Heart left ventricle (tissue), 16 donors: ENCODE results near the gene DSCAML1. TPM values are rescaled to one million over a fixed set of nuclear protein-coding genes. Genes with fewer than 3 reads are reported as not detected.

Experiments
- ATAC-seq, 4 donors: fragments of 200-7000 bp; cut with Tn5 transposase; one replicate each; pipeline ENCODE4 v1.9.1; 2020 to 2022; ENCODE audit warnings: moderate library complexity in 4 of 4, mild to moderate bottlenecking in 3 of 4, moderate number of reproducible peaks in 1 of 4
- DNase-seq, 5 donors: peaks; one replicate each; pipeline ENCODE4 v3.0.0-alpha.2; 2020
- H3K27ac ChIP-seq, 12 donors: fragments of 200-600 bp; sonication (generic) in 4 of 12; one replicate each; pipeline versions ENCODE4 v1.5.0 to v1.8.0; 2016 to 2022; ENCODE audit warnings: mild to moderate bottlenecking in 2 of 12
- H3K27me3 ChIP-seq, 9 donors: fragments of 200-600 bp; sonication (generic) in 2 of 9; one replicate each; pipeline versions ENCODE4 v1.5.1 to v1.8.0; 2016 to 2022; ENCODE audit warnings: mild to moderate bottlenecking in 3 of 9
- H3K36me3 ChIP-seq, 9 donors: fragments of 200-600 bp; sonication (generic) in 2 of 9; one replicate each; pipeline versions ENCODE4 v1.5.0 to v1.8.0; 2018 to 2022; ENCODE audit warnings: mild to moderate bottlenecking in 2 of 9
- H3K4me1 ChIP-seq, 12 donors: fragments of 200-600 bp; sonication (generic) in 4 of 12; one replicate each; pipeline versions ENCODE4 v1.5.0 to v1.8.0; 2016 to 2022; ENCODE audit warnings: mild to moderate bottlenecking in 3 of 12
- H3K4me3 ChIP-seq, 12 donors: fragments of 200-600 bp; sonication (generic) in 4 of 12; one replicate each; pipeline versions ENCODE4 v1.5.0 to v1.8.0; 2017 to 2022; ENCODE audit warnings: mild to moderate bottlenecking in 9 of 12, moderate library complexity in 4 of 12
- H3K9me3 ChIP-seq, 12 donors: fragments of 200-600 bp; sonication (generic) in 4 of 12; one replicate each; pipeline versions ENCODE4 v1.5.0 to v1.8.0; 2016 to 2022; ENCODE audit warnings: mild to moderate bottlenecking in 1 of 12
- POLR2A ChIP-seq, 2 donors: fragments of 450-650 bp; IDR thresholded peaks; one replicate each; pipeline ENCODE4 v1.6.1; 2017; ENCODE audit warnings: antibody characterized with exemption in 2 of 2, mild to moderate bottlenecking in 2 of 2, moderate library complexity in 2 of 2
- WGBS, 4 donors: extraction: QIAGEN DNeasy Blood & Tissue Kit in 2 of 4; methylation state at CpG; one replicate each; pipeline versions ENCODE4 v1.1.5 to v1.1.7; 2013 to 2018; 5-methylcytosine and 5-hydroxymethylcytosine counted together
- intact Hi-C, 10 donors: fragments of 100-400 bp; cut with DNase I; formaldehyde crosslinking; loops; one replicate each; pipeline versions ENCODE4 v1.11.1 to v1.14.2; 2022
- polyA plus RNA-seq, 2 donors: library from polyadenylated mRNA; stranded (reverse); fragments of 200-250 nt; gene quantifications; one replicate each; pipeline ENCODE4 v1.2.3, GENCODE V29; 2013
- total RNA-seq, 9 donors: library from RNA; depleted of rRNA in 2 of 9; stranded (reverse); fragments of >200 nt in 2 of 9; fragmentation: NEBNext Ultra II Directional in 3 of 9; extraction: Animal tissue kit (Norgen Biotek cat#: 25700) in 3 of 9; gene quantifications; one replicate each; pipeline versions ENCODE4 v1.1.0 to v1.2.4, GENCODE V29; 2016 to 2023
- TF ChIP-seq, protein P1 (sequence below), 12 donors: fragments of 200-600 bp; sonication (generic) in 4 of 12; IDR thresholded peaks; one replicate each; pipeline versions ENCODE4 v1.5.0 to v1.8.0; 2018 to 2022; ENCODE audit warnings: antibody characterized with exemption in 12 of 12, mild to moderate bottlenecking in 5 of 12
- donor health status: ischemic (EF 13 %, LVEDD 7.1; RV severe dilation, severe dysfunction).
- donor health status: healthy with polysubstance abuse.
- donor health status: DM: no; HTN: yes; CAD: no.
- donor health status: DM: no; HTN: no; CAD: no.
- donor health status: ischemic (EF 25% LVEDD 6.9; RV normal size, moderate dysfunction).
- donor health status: ischemic (EF 25% LVEDD 5.7; RV mildly dilated, moderate dysfunction).
- donor health status: healthy.
- donor health status: DM: yes; HTN: yes; CAD: no.
- donor health status: ischemic (EF 35%, LVEDD 5.7; RV mildly dilated, moderate dysfunction).
- donor health status: nonischemic (EF 11% LVEDD 7.7; RV severe dilation, severe dysfunction).
- donor health status: DM: yes; HTN: yes; CAD: no.
- donor health status: PGD.
- donor health status: ischemic (EF 29% LVEDD 5.4; RV normal size, mild dysfunction).
- donor health status: nonischemic (EF 23%, LVEDD 6.1; RV moderate dilation, normal function).

The DSCAML1 gene
- total and polyA plus RNA-seq, 11 donors, result 0.05 to 1.7 (median 0.76) TPM

DNA sequence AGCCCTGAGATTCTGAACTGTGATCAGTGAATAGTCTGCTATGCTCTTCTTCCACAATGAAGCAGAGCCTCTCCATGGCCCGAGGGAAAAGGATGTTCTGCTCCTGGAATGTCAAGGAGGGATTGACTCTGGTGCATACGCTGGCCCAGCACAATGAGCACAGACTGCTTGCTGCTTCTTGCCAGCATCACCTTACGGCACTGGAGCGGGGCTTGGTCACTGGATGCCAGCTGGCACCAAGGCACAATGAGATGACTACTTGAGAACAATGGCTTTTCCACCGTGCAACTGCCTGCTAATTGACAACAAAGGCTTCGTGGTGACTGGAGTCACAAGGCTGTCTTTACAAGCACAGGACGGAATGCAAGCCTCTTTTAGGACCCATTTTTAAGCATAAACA is 139.2 kb downstream of the DSCAML1 start:
- Histone ChIP-seq H3K36me3 (no peaks in the 10 kb centered on the region), H3K9me3 (no peaks in the 10 kb centered on the region), H3K27me3 (no peaks in the 10 kb centered on the region), H3K4me1 (no peaks in the 10 kb centered on the region), H3K4me3 (no peak overlapping the region), H3K27ac (no peak overlapping the region)
- 36 to 57% (median 44%) methylated on average over 7 of the region's 7 CpGs for whole genome bisulfite sequencing, 4 donors
- no peak for TF ChIP-seq POLR2A (IDR thresholded peaks at IDR 0.05)
- TF ChIP-seq, protein P1, sequence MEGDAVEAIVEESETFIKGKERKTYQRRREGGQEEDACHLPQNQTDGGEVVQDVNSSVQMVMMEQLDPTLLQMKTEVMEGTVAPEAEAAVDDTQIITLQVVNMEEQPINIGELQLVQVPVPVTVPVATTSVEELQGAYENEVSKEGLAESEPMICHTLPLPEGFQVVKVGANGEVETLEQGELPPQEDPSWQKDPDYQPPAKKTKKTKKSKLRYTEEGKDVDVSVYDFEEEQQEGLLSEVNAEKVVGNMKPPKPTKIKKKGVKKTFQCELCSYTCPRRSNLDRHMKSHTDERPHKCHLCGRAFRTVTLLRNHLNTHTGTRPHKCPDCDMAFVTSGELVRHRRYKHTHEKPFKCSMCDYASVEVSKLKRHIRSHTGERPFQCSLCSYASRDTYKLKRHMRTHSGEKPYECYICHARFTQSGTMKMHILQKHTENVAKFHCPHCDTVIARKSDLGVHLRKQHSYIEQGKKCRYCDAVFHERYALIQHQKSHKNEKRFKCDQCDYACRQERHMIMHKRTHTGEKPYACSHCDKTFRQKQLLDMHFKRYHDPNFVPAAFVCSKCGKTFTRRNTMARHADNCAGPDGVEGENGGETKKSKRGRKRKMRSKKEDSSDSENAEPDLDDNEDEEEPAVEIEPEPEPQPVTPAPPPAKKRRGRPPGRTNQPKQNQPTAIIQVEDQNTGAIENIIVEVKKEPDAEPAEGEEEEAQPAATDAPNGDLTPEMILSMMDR (IDR thresholded peaks at IDR 0.05), result no peak
- DNase-seq (peak in 2 of 5 donors; percentile 52 to 75), ATAC-seq (peak in 3 of 4 donors; percentile 65 to 89 (median 80))
- intact Hi-C loops, result no loop called here

DNA sequence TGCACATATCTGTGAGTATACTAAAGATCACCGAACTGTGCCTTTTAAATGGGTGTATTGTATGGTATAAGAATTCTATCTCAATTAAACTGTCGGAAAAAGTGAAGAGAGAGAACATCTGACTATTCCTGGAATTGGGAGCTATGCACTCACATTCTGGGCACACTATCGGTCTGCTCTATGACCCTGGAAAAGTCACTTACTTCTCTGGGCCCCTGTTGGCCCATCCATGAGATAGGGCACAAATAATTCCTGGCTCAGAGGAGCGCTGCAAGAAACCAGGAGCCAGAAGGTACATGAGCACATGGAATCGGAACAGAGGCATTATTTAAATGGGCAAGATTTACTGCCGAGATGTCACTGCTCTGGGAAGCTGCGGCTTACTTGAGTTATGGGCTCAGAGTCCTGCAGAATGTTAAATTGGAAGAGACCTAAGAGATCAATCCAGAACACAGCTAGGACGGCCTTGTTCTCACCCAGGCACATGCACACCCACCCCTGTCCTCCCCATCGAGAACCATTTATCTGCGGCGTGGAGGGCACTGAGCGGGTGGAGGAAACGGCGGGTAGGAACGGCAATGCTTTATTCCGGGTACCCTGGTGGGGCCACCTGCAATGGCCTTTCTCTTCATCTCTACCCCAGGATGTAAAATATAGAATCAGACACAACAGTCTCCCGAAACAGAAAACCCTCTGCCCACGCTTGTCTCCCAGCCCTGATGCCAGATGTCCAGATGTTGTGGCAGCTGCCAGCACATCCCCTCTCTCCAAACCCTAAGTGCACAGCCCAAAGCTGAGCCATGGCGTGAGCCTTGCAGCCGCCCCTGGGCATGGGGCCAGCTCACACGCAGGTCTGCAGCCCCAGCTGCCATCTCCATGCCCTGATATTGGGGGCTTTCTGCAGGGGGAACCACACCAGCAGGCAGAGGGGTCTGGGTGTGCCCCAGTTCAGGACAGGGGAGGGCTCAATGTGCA is 142.4 kb downstream of the DSCAML1 start:
- Histone ChIP-seq H3K4me1 (no peaks in the 10 kb centered on the region), H3K9me3 (no peaks in the 10 kb centered on the region), H3K4me3 (no peak overlapping the region), H3K27me3 (no peaks in the 10 kb centered on the region), H3K27ac (no peak overlapping the region), H3K36me3 (no peaks in the 10 kb centered on the region)
- WGBS, 4 donors, result 91 to 95% (median 92%) methylated on average over 21 of the region's 21 CpGs
- TF ChIP-seq, protein P1 (IDR thresholded peaks at IDR 0.05), result no peak
- DNase-seq (peak in 1 of 5 donors; percentile 1), ATAC-seq (no peak)
- intact Hi-C loops, result no loop called here

DNA sequence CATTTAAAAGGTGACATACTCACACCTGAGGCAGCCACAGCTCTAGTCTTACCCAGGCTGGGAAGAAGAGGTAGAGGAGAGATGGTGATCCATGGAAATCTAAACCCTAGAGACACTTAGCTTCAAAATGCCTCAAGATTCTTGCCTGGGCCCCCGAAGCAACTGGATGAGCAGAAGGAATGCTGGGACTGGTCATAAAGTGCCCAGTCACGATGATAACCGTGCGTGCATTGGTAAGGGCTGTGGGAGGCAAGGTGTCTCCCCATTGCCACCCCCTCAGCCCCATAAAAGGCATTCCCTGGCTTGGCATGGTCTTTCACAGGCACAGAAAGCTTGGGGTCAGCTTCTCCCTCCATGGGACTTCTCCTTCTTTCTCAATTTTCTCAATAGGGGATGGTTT is 144.5 kb downstream of the DSCAML1 start:
- no peak for TF ChIP-seq POLR2A (IDR thresholded peaks at IDR 0.05)
- TF ChIP-seq, protein P1 (IDR thresholded peaks at IDR 0.05), result no peak

DNA sequence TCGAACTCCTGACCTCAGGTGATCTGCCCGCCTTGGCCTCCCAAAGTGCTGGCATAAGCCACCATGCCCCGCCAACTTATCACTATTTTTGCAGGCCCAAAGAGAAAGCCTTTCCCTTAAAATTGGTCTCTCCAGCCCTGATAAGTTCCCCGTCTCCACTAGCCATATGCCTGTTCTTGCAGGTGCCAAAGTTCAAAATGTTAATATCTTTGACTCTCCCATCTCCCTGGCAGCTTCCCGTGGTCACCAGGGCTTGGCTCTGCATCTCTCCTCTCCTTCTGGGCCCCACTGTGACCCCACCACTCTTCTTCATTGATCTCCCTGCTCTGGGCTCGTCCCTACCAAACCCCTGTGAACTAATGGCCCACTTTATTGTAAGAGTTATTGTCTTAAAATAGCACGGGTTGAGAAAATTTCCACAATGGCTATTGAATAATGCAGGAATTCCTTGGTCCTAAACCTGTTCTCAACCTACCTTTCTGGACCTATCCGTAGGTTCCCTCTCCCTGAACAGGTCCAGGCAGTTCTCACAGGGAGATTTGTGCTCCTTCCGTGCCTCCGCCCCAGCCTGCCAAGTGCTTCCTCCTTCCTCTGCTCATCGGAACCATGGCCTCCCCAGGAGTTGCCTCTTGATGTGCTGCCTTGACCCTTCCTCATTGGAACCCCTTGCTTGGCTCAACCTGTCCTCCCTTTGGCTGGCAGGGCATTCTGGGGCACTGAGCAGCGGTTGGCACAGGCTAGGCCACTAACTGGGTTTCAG is 147.5 kb downstream of the DSCAML1 start:
- intact Hi-C loops, result no loop called here
- H3K27ac ChIP-seq, result no peak overlapping the region
- WGBS, 4 donors, result 88 to 94% (median 91%) methylated on average over 12 of the region's 12 CpGs
- no peaks in the 10 kb centered on the region for H3K36me3 ChIP-seq
- no peaks in the 10 kb centered on the region for H3K27me3 ChIP-seq
- no peaks in the 10 kb centered on the region for H3K4me1 ChIP-seq
- ATAC-seq (no peak), DNase-seq (no peak)
- TF ChIP-seq, protein P1 (IDR thresholded peaks at IDR 0.05), result no peak
- no peak for TF ChIP-seq POLR2A (IDR thresholded peaks at IDR 0.05)
- H3K4me3 ChIP-seq, result no peak overlapping the region
- no peaks in the 10 kb centered on the region for H3K9me3 ChIP-seq

More for the DNA sequence above, 144.5 kb downstream of the DSCAML1 start:
- Histone ChIP-seq H3K27ac (no peak overlapping the region), H3K27me3 (no peaks in the 10 kb centered on the region), H3K4me3 (no peak overlapping the region), H3K36me3 (no peaks in the 10 kb centered on the region), H3K9me3 (no peaks in the 10 kb centered on the region), H3K4me1 (no peaks in the 10 kb centered on the region)
- WGBS, 4 donors, result 93 to 100% (median 98%) methylated on average over 4 of the region's 4 CpGs
- DNase-seq (no peak), ATAC-seq (no peak)
- intact Hi-C loops, result no loop called here
